HTERT RPE-1 (cell line): ENCODE data around the gene TLR1.
"Not testable (repeated sequence)": the region's sequence is repeated elsewhere in the genome, so short reads cannot be mapped to it uniquely, and the experiment has no call there.

Source experiments
- in situ Hi-C: fragments of 300-500 bp; cut with MboI; formaldehyde crosslinking; loops from 4 replicates; pipeline ENCODE4 v1.14.3; 2020; ENCODE audit warnings: low sequenced_read_pairs

The TLR1 gene

GRCh38 chr4:38806251-38806650 lies 1.7 kb upstream of the TLR1 start:
- in situ Hi-C loops: not testable (repeated sequence)

- in situ Hi-C loops: no loop called here
Observed at GRCh38 chr4:38805530-38806145, 1.0 kb upstream of the TLR1 start.

GRCh38 chr4:38803833-38804653 lies 548 bp downstream of the TLR1 start:
- in situ Hi-C loops: no loop called here

DNA sequence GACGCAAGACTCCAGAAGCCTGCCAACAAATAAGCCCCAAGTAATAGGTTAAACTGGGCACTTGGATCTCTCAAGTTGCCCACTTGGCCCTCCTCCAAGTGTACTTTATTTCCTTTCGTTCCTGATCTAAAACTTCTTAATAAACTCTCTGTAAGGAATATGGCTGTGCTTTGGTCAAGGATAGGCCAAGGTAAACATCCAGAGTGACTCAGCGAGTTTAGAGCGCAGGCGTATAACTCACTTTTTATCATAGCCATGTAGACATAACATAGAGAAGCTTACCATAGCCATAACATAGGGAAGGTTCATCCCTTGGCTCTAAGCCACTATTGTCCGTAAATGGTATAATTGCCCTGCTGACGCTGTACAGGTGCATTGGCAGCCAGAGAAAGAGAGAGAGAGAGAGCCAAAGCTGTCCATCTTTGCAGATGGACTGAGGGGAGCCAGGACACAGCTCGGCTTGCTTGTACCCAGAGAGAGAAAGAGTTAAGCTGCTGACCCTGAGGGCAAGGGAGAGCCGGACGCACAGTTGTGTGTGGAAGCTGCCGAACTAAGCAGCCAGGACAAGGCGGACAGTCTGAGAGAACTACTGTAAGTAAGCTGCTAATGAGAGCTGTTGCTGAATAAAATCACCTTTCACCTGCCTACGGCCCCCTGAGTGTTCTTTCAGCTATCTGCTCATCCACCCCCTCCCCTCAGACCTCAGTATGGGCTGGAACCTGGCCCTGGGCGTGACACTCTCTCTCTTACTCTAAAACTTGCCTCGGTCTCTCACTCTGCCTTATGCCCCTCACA lies 1.8 kb downstream of the TLR1 start:
- in situ Hi-C loops: no loop called here

GRCh38 chr4:38800961-38801450 lies 3.6 kb downstream of the TLR1 start:
- in situ Hi-C loops: no loop called here

DNA sequence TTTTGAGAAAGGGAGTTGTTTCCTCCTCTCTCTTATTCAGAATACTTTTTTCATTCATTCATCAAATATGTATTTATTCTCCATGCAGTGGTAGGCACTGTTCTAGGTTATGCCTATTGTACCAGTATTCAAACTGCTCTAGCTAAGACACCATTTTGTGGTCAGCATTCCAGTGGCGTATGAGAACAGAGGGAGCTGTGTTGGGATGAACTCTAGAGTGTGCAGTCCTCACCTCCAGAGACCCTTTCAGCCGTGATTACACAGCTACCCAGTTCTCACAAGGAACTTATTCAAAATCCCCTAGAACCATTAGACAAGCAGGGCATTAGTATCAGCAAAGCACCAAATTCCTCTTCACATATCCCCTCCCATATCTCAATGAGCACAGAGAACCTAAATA lies 4.2 kb downstream of the TLR1 start:
- in situ Hi-C loops: no loop called here

GRCh38 chr4:38795087-38795486 lies 9.5 kb downstream of the TLR1 start:
- in situ Hi-C loops: no loop called here

- in situ Hi-C loops: no loop called here
Observed at GRCh38 chr4:38794051-38794450, 10.5 kb downstream of the TLR1 start.

DNA sequence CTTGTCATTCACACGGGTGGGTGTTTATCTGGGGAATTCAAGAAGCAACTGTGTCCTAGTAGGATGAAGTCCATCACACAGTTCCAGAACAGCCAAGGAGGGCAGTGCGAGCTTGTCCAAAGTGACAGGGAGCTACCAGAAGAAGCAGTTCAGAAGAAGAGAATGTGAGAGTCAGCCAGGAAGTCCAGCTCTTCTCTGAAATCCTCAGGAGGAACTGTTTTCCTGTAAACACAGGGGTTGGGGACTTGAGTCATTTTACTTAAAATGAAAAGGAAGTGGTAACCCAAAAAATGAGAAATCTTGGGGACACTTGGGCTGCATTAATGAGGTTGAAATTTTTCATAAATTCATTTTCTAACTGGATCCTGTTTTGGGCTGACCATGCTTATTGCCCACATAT lies 13.6 kb downstream of the TLR1 start:
- in situ Hi-C loops: no loop called here

GRCh38 chr4:38788317-38788716 lies 16.3 kb downstream of the TLR1 start:
- in situ Hi-C loops: no loop called here

DNA sequence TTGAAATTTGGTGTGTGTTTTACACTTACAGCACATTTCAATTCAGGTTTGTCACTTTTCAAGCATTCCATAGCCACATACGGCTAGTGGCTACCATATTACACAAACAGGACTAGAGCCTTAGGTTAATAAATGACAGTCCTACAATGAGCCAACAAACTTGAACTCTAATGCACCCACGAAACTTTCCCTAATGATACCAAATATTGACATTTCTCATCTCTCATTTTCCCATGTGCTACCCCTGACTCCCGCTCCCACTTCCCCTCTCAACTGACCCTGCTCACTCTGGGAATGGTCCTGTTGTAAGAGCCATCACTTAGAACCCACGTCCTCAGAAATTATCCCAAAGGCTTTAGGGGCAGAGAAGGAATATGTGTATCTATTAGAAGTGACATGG lies 16.9 kb downstream of the TLR1 start:
- in situ Hi-C loops: no loop called here

GRCh38 chr4:38785901-38786402 lies 18.6 kb downstream of the TLR1 start:
- in situ Hi-C loops: no loop called here

- in situ Hi-C loops: no loop called here
Observed at GRCh38 chr4:38785041-38785790, 19.4 kb downstream of the TLR1 start.

DNA sequence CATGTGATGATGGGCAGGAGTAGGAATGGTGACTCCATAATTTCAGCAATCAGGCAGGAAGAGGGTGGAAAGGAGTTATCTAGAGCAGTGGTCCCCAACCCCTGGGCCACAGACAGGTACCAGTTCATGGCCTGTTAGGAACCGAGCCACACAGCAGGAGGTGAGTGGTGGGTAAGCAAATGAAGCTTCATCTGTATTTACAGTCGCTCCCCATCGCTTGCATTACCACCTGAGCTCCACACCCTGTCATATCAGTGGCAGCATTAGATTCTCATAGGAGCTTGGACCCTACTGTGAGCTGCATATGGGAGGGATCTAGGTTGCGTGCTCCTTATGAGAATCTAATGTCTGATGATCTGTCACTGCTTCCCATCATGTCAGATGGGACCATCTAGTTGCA lies 20.4 kb downstream of the TLR1 start:
- in situ Hi-C loops: no loop called here

DNA sequence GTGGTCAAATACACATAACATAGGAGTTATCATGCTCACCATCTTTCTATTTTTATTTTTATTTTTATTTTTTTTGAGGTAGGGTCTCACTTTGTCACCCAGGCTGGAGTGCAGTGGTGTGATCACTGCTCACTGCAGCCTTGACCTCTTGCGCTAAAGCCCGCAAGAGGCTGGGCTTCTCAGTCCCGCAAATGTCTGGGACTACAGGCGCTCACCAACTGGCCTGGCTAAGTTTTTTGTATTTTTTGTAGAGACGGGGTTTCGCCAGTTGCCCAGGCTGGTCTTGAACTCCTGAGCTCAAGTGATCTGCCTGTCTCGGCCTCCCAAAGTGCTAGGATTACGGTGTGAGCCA lies 21.5 kb downstream of the TLR1 start:
- in situ Hi-C loops: no loop called here

- in situ Hi-C loops: no loop called here
Observed at GRCh38 chr4:38782452-38783108, 22.0 kb downstream of the TLR1 start, which contains the start of gene TLR10. TLR10 (minus strand) TSS chr4:38782990; CDS start chr4:38775590, 7,400 bp downstream.

DNA sequence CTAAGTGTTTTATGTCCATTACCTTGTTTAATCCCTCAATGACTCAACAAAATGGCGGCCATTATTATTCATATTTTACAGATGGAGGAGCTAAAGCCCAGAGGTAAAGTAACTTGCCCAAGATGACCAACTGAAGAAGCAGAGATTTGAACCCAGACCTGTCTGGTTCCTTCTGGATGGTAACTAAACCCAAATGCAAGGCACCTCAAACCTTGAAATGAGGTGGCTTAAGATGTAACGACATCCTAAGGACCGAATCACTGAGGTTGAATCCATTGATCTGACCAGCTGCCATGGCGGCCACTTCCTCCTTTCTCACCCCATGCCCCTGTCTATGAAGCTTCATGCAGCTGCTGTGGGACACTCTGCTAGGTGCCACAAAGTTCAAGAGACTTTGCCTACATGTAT lies 22.7 kb downstream of the TLR1 start:
- in situ Hi-C loops: no loop called here

DNA sequence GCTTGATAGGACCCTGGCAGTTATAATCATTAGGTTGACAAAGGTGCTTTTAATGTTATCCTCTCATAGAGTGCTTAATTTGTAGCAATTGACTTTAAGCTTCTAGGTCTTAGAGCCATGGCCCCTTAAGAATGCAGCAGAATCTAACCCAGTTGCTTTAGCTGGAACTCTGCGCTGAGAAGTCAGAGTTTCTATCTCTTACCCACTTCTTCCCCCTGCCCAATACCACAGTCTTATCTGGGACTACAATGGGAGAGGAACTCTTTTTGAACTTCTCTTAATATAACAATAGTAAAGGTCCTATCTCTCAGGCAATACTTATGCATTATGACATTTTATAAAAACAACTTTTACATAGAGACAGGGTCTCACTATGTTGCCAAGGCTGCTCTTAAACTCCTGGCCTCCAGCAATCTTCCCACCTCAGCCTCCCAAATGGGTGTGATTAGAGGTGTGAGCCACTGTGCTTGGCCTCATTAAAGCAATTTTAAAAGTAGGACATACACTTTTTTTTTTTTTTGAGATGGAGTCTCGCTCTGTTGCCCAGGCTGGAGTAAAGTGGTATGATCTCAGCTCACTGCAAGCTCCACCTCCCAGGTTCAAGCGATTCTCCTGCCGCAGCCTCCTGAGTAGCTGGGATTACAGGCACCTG lies 23.6 kb downstream of the TLR1 start:
- in situ Hi-C loops: no loop called here

DNA sequence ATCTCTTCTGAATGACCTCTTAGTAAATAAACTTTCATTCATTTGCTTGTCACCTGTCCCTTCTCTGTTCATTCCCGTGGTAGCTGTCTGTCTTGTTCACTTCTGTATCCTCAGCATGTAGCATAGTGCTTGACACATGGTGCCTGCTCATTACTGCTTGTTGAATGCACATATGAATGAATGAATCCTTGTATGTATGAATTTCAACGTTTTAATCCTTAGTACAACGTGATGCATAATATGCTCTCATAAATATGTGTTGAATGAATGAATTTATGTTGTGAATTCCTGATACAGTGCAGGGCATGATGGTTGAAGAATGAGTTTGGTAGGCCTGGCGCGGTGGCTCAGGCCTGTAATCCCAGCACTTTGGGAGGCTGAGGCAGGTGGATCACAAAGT lies 24.8 kb downstream of the TLR1 start:
- in situ Hi-C loops: no loop called here

- in situ Hi-C loops: not testable (repeated sequence)
Observed at GRCh38 chr4:38777925-38778324, 26.7 kb downstream of the TLR1 start.
